ENCODE measurements around the gene CEP112. TPM values are rescaled to one million over a fixed set of nuclear protein-coding genes. Genes with fewer than 3 reads are reported as not detected.

The CEP112 gene
- total RNA-seq, 1 donor from 2014 or later = 24.5 TPM

- Mint-ChIP-seq H3K9me3 (peaks cover 4% of the 10 kb centered on the region), H3K36me3 (ENCODE audit: low read depth) (peaks cover 7% of the 10 kb centered on the region), H3K4me1 (no peaks in the 10 kb centered on the region), H3K27me3 (ENCODE audit: low read depth) (no peaks in the 10 kb centered on the region), H3K4me3 (no peak overlapping the region), H3K27ac (ENCODE audit: unreplicated experiment) (no peak overlapping the region)
- no peak for TF ChIP-seq CTCF (conservative IDR thresholded peaks at IDR 0.05)
- DNase-seq (ENCODE audit: low read depth, low spot score) = no peak
Observed at GRCh38 chr17:65820306-65820705, 371.6 kb downstream of the CEP112 start.

- no peak for DNase-seq (ENCODE audit: low read depth, low spot score)
- Mint-ChIP-seq H3K4me3 (no peak overlapping the region), H3K9me3 (peaks cover 4% of the 10 kb centered on the region), H3K4me1 (no peaks in the 10 kb centered on the region), H3K36me3 (ENCODE audit: low read depth) (peaks cover 5% of the 10 kb centered on the region), H3K27ac (ENCODE audit: unreplicated experiment) (no peak overlapping the region), H3K27me3 (ENCODE audit: low read depth) (no peaks in the 10 kb centered on the region)
- no peak for TF ChIP-seq CTCF (conservative IDR thresholded peaks at IDR 0.05)
Observed at GRCh38 chr17:65819810-65820209, 372.1 kb downstream of the CEP112 start.

GRCh38 chr17:65817951-65818350, 374.0 kb downstream of the CEP112 start:
- no peaks in the 10 kb centered on the region for H3K4me1 Mint-ChIP-seq
- H3K27me3 Mint-ChIP-seq (ENCODE audit: low read depth) = no peaks in the 10 kb centered on the region
- H3K4me3 Mint-ChIP-seq = no peak overlapping the region
- no peaks in the 10 kb centered on the region for H3K9me3 Mint-ChIP-seq
- no peak for DNase-seq (ENCODE audit: low read depth, low spot score)
- TF ChIP-seq CTCF (conservative IDR thresholded peaks at IDR 0.05) = no peak
- no peak overlapping the region for H3K27ac Mint-ChIP-seq (ENCODE audit: unreplicated experiment)
- peaks cover 3% of the 10 kb centered on the region for H3K36me3 Mint-ChIP-seq (ENCODE audit: low read depth)

GRCh38 chr17:65814418-65814817, 377.5 kb downstream of the CEP112 start:
- H3K4me3 Mint-ChIP-seq = no peak overlapping the region
- no peak for DNase-seq (ENCODE audit: low read depth, low spot score)
- peaks cover 13% of the 10 kb centered on the region for H3K9me3 Mint-ChIP-seq
- no peaks in the 10 kb centered on the region for H3K27me3 Mint-ChIP-seq (ENCODE audit: low read depth)
- H3K36me3 Mint-ChIP-seq (ENCODE audit: low read depth) = peaks cover 14% of the 10 kb centered on the region
- H3K4me1 Mint-ChIP-seq = no peaks in the 10 kb centered on the region
- no peak overlapping the region for H3K27ac Mint-ChIP-seq (ENCODE audit: unreplicated experiment)
- no peak for TF ChIP-seq CTCF (conservative IDR thresholded peaks at IDR 0.05)

GRCh38 chr17:65813306-65813705, 378.6 kb downstream of the CEP112 start:
- H3K4me3 Mint-ChIP-seq = no peak overlapping the region
- no peak for DNase-seq (ENCODE audit: low read depth, low spot score)
- H3K27ac Mint-ChIP-seq (ENCODE audit: unreplicated experiment) = no peak overlapping the region
- H3K36me3 Mint-ChIP-seq (ENCODE audit: low read depth) = peaks cover 25% of the 10 kb centered on the region
- H3K4me1 Mint-ChIP-seq = no peaks in the 10 kb centered on the region
- TF ChIP-seq CTCF (conservative IDR thresholded peaks at IDR 0.05) = no peak
- no peaks in the 10 kb centered on the region for H3K27me3 Mint-ChIP-seq (ENCODE audit: low read depth)
- H3K9me3 Mint-ChIP-seq = peaks cover 23% of the 10 kb centered on the region

- Mint-ChIP-seq H3K9me3 (peaks cover 24% of the 10 kb centered on the region), H3K27me3 (ENCODE audit: low read depth) (no peaks in the 10 kb centered on the region), H3K36me3 (ENCODE audit: low read depth) (peaks cover 41% of the 10 kb centered on the region), H3K4me1 (no peaks in the 10 kb centered on the region), H3K27ac (ENCODE audit: unreplicated experiment) (no peak overlapping the region), H3K4me3 (no peak overlapping the region)
- DNase-seq (ENCODE audit: low read depth, low spot score) = no peak
- TF ChIP-seq CTCF (conservative IDR thresholded peaks at IDR 0.05) = no peak
Observed at GRCh38 chr17:65811043-65811442, 380.9 kb downstream of the CEP112 start.

Measured in neural crest cell (in vitro differentiated cells).